Raji (cell line): Measurements from ENCODE around the gene FLNA.

ENCODE experiments used
- POLR2A ChIP-seq: IDR thresholded peaks from 2 replicates; pipeline ENCODE4 v1.6.1; 2011; ENCODE audit warnings: low read depth, low read length, control low read depth; ENCODE audit not compliant: insufficient read depth

Gene FLNA, protein sequence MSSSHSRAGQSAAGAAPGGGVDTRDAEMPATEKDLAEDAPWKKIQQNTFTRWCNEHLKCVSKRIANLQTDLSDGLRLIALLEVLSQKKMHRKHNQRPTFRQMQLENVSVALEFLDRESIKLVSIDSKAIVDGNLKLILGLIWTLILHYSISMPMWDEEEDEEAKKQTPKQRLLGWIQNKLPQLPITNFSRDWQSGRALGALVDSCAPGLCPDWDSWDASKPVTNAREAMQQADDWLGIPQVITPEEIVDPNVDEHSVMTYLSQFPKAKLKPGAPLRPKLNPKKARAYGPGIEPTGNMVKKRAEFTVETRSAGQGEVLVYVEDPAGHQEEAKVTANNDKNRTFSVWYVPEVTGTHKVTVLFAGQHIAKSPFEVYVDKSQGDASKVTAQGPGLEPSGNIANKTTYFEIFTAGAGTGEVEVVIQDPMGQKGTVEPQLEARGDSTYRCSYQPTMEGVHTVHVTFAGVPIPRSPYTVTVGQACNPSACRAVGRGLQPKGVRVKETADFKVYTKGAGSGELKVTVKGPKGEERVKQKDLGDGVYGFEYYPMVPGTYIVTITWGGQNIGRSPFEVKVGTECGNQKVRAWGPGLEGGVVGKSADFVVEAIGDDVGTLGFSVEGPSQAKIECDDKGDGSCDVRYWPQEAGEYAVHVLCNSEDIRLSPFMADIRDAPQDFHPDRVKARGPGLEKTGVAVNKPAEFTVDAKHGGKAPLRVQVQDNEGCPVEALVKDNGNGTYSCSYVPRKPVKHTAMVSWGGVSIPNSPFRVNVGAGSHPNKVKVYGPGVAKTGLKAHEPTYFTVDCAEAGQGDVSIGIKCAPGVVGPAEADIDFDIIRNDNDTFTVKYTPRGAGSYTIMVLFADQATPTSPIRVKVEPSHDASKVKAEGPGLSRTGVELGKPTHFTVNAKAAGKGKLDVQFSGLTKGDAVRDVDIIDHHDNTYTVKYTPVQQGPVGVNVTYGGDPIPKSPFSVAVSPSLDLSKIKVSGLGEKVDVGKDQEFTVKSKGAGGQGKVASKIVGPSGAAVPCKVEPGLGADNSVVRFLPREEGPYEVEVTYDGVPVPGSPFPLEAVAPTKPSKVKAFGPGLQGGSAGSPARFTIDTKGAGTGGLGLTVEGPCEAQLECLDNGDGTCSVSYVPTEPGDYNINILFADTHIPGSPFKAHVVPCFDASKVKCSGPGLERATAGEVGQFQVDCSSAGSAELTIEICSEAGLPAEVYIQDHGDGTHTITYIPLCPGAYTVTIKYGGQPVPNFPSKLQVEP (N-terminal part only)

GRCh38 chrX:154374313-154375155 is at the start of gene FLNA:
Gene FLNA, minus strand, starts transcription at chrX:154374634. Its CDS starts 3,389 bp downstream, at chrX:154371245.
- no peak for TF ChIP-seq POLR2A

GRCh38 chrX:154420402-154420756 is 45.9 kb upstream of the FLNA start:
- no peak for TF ChIP-seq POLR2A

DNA sequence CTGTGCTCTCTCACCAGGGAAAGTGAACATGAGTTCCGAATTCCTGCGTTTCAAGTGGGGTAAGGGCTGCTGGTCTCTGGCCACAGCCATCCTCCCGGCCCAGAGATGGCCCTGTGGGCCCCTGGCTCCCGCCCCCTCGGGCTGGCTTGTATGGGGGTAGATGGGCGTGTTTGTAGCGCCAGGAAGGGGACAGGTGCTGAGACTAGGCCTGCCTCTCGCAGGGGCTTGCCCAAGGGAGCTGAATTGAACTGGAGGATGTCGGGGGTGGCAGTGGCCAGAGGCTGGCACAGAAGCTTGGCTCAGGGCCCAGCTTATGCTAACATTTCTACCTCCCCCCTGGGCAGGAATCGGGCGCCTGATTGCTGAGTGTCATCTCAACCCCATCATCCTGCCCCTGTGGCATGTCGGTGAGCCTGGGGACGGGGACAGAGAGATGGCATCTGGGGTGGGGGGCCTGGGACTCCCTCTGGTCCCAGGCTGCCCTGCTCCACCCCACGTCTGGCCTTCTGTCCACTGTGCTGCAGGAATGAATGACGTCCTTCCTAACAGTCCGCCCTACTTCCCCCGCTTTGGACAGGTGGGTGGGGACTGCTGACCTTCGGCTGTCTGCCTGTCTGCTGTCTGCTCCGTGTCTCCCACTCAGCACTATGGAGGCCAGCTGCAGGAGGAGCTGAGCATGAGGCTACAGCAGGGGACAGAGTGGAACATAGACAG is 45.4 kb upstream of the FLNA start:
- no peak for TF ChIP-seq POLR2A

DNA sequence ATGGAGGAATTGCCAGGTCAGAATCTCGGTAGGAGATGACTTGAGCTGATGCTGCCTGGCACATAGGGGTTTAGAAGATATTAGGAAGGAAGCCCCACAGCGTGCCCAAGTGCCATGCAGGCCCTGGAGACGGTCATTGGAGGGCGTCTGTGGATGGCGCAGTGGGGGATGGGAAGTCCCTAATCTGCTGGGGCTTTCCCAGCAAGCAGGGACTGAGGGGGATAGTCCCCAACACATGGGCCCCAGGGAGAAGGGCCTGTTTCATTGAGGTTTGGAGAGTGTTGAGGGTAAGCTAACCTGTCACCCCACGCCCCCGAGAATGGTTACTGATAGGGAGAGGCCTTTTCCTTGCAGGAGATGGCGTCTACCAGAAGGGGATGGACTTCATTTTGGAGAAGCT is 44.8 kb upstream of the FLNA start:
- no peak for TF ChIP-seq POLR2A

GRCh38 chrX:154417157-154417556 is 42.7 kb upstream of the FLNA start:
- no peak for TF ChIP-seq POLR2A

- no peak for TF ChIP-seq POLR2A
Observed at GRCh38 chrX:154413142-154413541, 38.7 kb upstream of the FLNA start.

DNA sequence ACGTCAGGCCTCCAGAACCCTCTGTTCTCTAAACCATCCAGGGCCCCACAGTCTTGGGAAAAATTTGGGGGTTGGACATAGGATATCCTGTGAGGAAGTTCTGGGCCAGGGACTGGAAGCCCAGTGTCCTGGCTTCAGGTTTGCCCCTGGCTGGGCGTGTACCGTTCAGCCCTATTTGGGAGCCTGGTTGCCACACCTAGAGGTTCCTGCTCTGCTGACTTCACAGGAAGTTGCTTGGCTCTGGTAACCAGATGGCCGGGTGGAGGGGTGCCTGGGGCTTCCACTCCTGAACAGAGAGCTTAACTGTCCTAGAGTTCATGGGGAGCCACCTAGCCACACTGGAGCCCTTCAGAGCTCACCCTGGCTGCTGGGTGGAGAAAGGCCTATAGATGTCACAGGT is 38.0 kb upstream of the FLNA start:
- TF ChIP-seq POLR2A: no peak

DNA sequence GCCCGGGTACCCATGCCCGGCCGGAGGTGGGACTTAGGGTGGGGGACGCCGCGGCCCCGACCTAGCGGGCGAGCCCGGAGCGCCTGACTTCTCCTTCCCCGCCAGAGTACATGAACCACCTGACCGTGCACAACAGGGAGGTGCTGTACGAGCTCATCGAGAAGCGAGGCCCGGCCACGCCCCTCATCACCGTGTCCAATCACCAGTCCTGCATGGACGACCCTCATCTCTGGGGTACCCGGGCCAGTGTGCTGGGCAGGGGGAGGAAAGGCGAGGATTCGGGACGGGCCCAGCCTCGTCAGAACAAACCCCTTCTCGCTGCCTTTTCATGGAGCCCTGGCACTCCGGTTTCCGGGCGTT is 37.5 kb upstream of the FLNA start:
- TF ChIP-seq POLR2A: peak; percentile 73

GRCh38 chrX:154409222-154409871 is 34.9 kb upstream of the FLNA start, which contains the start of gene DNASE1L1:
Gene DNASE1L1, minus strand, starts transcription at chrX:154409254. Its CDS starts 3,686 bp downstream, at chrX:154405568.
- no peak for TF ChIP-seq POLR2A

DNA sequence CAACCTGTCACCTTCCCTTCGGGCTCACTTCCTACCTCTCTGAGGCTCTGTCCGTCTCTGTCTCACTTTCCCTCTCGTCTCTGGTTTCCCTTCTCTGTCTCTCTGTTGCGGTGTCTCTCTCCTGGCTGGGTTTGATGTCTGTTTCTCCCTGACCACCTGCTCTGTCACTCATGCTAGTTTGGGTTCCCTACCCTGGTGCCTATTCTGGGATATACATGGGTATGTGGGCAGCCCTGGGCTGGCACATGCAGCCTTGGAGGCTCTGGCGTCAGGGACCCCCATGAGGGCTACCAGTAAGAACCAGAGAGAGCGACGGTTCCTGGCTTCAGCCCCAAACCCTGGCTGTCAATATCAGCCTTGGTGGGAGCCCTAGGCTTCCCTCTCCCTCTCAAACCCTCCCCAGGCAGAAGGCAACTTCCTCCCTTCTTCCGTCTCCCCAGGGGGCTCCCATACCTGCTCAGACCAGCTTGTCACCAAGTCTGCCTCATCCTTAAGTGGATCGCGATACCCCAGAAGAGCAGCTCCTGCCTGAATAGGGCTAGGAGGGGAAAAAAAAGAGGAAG is 34.3 kb upstream of the FLNA start:
- no peak for TF ChIP-seq POLR2A

DNA sequence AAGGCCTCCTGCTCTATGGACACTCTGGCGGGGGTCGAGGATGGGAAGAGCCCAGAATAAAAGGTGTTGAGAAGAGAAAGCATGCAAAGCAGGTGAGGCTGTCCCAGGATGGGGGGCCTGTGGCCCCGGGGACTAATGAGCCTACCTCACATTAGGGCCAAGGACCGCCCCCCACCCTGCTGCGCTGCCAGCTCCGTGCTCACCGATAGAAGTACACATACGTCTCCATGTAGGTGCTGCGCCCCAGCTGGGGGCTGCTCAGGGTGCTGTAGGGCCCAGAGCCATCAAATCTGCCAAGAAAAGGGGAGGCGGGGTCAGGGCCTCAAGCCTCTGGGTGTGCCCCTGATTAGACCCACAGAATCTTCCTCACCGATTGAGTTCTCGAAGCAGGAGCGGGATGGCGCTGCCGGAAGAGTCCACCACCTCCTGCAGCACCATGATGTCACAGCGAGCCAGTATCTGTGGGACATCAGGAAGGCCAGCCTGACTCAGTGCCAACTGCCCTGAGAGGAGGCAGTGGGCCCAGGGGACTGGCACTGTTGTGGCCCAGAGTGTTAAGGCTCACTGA is 30.3 kb upstream of the FLNA start:
- no peak for TF ChIP-seq POLR2A

- no peak for TF ChIP-seq POLR2A
Observed at GRCh38 chrX:154403858-154404257, 29.4 kb upstream of the FLNA start.

DNA sequence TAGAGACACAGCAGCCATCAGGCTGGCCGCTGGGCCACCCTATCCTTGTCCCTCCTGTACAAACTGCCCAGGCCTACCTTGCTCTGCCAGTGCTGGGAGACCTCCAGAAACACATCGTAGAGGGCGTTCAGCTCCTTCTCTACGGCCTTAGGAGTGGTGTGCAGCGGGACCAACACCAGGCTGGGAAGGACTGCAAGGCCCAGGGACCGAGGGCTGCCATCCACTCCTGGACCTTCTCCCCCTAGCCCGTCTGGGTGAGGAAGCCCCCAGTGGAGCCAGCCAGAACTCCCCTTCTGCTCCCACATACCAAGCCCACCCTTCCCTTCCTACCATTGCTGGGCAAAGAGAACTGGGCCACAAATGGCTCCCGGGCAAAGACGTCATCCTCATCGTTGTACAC is 28.8 kb upstream of the FLNA start:
- TF ChIP-seq POLR2A: no peak
